Measurements from ENCODE around the gene SLC2A11. TPM values are rescaled to one million over a fixed set of nuclear protein-coding genes. Genes with fewer than 3 reads are reported as not detected.

SLC2A11 gene, protein sequence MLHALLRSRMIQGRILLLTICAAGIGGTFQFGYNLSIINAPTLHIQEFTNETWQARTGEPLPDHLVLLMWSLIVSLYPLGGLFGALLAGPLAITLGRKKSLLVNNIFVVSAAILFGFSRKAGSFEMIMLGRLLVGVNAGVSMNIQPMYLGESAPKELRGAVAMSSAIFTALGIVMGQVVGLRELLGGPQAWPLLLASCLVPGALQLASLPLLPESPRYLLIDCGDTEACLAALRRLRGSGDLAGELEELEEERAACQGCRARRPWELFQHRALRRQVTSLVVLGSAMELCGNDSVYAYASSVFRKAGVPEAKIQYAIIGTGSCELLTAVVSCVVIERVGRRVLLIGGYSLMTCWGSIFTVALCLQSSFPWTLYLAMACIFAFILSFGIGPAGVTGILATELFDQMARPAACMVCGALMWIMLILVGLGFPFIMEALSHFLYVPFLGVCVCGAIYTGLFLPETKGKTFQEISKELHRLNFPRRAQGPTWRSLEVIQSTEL
- 13.4 and 19.0 TPM in 2 replicates for total RNA-seq

DNA sequence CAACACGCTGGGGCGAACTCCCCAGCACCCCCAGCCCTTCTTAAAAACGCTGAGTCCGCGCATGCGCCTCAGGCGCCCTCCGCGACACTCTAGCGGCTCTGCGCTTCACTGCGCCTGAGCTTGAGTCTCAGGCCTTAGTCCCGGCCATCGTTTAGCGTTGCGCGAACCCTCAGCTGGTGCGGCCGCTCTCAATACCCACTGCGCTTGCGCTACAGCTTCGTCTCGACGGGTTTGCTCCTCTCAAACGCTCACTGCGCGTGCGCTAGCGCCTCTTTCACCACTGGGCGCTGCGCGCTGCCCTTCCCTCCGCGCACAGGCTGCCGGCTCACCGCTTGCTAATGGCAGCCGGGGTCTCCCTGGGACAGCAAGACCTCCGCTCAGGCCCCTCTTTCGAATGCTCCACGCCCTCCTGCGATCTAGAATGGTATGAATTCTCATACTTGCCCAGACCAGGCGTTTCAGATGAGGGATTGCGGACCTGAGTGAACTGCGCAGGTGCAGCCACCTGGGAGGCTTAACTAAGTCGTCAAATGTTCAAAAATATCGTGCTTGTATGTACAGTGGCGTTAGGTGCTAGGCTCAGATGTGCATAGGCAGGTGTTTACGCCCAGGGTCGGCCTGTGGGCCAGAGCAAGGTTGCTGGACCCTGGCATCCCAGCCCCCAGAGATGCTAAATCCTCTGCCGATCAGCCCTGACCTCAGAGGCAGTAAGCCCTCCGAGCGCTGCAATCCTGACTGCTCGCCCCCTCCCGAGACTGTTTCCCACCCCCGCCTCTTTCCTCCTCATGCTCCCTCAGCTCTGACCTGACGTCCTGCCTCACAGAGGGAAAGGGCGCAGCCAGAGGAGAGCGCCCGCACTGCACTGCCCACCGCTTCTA is at the start of gene SLC2A11:
Gene SLC2A11, plus strand, starts transcription at position 270 of the 878 bp plus-strand sequence. Its CDS starts 125 bp downstream, at position 395.

DNA sequence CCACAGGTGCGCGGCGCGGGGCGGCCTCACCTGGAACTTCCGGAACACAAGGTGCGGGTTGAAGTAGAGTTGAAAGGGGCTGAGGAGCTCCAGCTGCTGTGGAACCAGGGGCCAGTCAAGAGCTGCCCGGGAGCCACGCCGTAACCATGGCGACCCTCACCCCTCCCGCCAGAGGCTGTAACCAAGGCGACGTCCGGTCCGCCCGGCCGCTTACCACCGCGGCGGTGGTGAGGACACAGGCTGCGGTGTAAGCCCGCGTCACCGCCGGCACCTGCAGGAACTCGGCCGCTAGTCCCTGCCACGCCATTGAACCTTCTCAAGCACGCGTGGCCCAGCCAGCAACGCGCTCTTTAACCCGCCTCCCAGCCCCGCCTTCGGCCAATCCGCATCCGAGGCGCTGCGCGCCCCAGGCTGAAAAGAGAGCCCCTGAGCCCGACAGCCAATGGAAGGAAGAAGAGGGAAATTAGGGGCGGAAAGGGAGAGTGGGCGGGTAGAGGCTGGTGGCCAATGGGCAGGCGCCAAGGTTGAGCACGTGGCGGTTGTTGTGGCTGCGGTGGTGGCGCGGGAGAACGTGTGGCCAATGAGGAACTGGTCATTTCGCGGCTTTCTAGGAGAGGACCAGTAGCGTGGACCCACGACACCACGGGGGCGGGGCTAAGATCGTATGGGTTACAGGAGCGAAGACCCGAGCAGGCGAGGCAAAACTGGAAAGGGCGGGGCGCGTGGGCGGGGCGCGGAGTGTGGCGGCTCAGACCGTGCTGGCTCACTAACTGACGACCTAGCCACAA is 18.8 kb upstream of the SLC2A11 start, which contains the start of gene DERL3:
Gene DERL3, minus strand, starts transcription at position 326 of the 788 bp plus-strand sequence. Its CDS starts 19 bp downstream, at position 307.

DNA sequence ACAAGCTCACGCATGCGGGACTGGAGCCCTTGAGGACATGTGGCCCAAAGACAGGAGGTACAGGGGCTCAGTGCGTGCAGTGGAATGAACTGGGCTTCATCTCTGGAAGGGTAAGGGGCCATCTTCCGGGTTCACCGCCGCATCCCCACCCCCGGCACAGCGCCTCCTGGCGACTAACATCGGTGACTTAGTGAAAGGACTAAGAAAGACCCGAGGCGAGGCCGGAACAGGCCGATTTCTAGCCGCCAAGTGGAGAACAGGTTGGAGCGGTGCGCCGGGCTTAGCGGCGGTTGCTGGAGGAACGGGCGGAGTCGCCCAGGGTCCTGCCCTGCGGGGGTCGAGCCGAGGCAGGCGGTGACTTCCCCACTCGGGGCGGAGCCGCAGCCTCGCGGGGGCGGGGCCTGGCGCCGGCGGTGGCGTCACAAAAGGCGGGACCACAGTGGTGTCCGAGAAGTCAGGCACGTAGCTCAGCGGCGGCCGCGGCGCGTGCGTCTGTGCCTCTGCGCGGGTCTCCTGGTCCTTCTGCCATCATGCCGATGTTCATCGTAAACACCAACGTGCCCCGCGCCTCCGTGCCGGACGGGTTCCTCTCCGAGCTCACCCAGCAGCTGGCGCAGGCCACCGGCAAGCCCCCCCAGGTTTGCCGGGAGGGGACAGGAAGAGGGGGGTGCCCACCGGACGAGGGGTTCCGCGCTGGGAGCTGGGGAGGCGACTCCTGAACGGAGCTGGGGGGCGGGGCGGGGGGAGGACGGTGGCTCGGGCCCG is 36.5 kb downstream of the SLC2A11 start, which contains the start of gene MIF:
Gene MIF, plus strand, starts transcription at position 439 of the 765 bp plus-strand sequence. Its CDS starts 92 bp downstream, at position 531.

Other genes with a start within 250 kb of the SLC2A11 start
- gene DRICH1, start 225.6 kb upstream of the SLC2A11 start, total RNA-seq = 0.17 and 0.26 TPM in 2 replicates
- gene RGL4, start 166.9 kb upstream of the SLC2A11 start, total RNA-seq = not detected in 2 replicates
- 6.2 and 7.8 TPM in 2 replicates for gene ZNF70, start 106.8 kb upstream of the SLC2A11 start, total RNA-seq
- gene VPREB3, start 103.5 kb upstream of the SLC2A11 start, total RNA-seq = not detected in 2 replicates
- gene C22orf15, start 94.9 kb upstream of the SLC2A11 start, total RNA-seq = 1.4 and 1.8 TPM in 2 replicates
- gene CHCHD10, start 89.9 kb upstream of the SLC2A11 start, total RNA-seq = 8.6 and 10.8 TPM in 2 replicates
- gene MMP11, start 85.0 kb upstream of the SLC2A11 start, total RNA-seq = 37.1 and 38.2 TPM in 2 replicates
- gene SMARCB1, start 70.9 kb upstream of the SLC2A11 start, total RNA-seq = 31.9 and 32.0 TPM in 2 replicates
- gene DERL3, start 18.9 kb upstream of the SLC2A11 start, total RNA-seq = 0.85 and 0.89 TPM in 2 replicates
- gene MIF, start 36.5 kb downstream of the SLC2A11 start, total RNA-seq = 361 and 389 TPM in 2 replicates
- 1.3 and 2.0 TPM in 2 replicates for gene GSTT2B, start 103.3 kb downstream of the SLC2A11 start, total RNA-seq
- gene DDTL, start 109.0 kb downstream of the SLC2A11 start, total RNA-seq = 0.76 and 0.85 TPM in 2 replicates
- gene DDT, start 116.6 kb downstream of the SLC2A11 start, total RNA-seq = 115 and 165 TPM in 2 replicates
- gene GSTT2, start 122.3 kb downstream of the SLC2A11 start, total RNA-seq = not detected in 2 replicates
- 0.07 TPM in 1 of 2 replicates, not detected in the other for gene GSTT4, start 147.6 kb downstream of the SLC2A11 start, total RNA-seq
- gene CABIN1, start 153.4 kb downstream of the SLC2A11 start, total RNA-seq = 68.5 and 88.0 TPM in 2 replicates